SK-N-SH treated with all-trans-retinoic acid at 6 μM for 48 hours (cell line): ENCODE measurements around the gene CDC16.

ENCODE experiments used
- CREB5 ChIP-seq: fragments of 250-450 bp; sonication (Bioruptor Pico); IDR thresholded peaks from 2 replicates; pipeline ENCODE4 v1.5.1; 2020; ENCODE audit warnings: low read depth, mild to moderate bottlenecking, moderate library complexity
- CSRNP3 ChIP-seq: fragments of 250-450 bp; sonication (Bioruptor Pico); IDR thresholded peaks from 2 replicates; pipeline ENCODE4 v1.5.1; 2021; ENCODE audit warnings: mild to moderate bottlenecking, moderate library complexity
- GLIS3 ChIP-seq: fragments of 250-450 bp; sonication (Bioruptor Pico); IDR thresholded peaks from 2 replicates; pipeline ENCODE4 v1.5.0; 2020; ENCODE audit warnings: mild to moderate bottlenecking, moderate library complexity
- OSR1 ChIP-seq: fragments of 250-450 bp; sonication (Bioruptor Pico); IDR thresholded peaks from 2 replicates; pipeline ENCODE4 v1.8.0; 2022; ENCODE audit warnings: moderate library complexity, mild to moderate bottlenecking, inconsistent platforms
- PATZ1 ChIP-seq: fragments of 250-450 bp; sonication (Bioruptor Pico); IDR thresholded peaks from 2 replicates; pipeline ENCODE4 v1.8.0; 2020; ENCODE audit warnings: mild to moderate bottlenecking, moderate library complexity, borderline replicate concordance
- POU6F1 ChIP-seq: fragments of 250-450 bp; sonication (Bioruptor Pico); IDR thresholded peaks from 2 replicates; pipeline ENCODE4 v1.8.0; 2021; ENCODE audit warnings: low read depth, mild to moderate bottlenecking, moderate library complexity, borderline replicate concordance
- PPARA ChIP-seq: fragments of 250-450 bp; sonication (Bioruptor Pico); IDR thresholded peaks from 2 replicates; pipeline ENCODE4 v1.5.0; 2020; ENCODE audit warnings: mild to moderate bottlenecking, borderline replicate concordance
- RARB ChIP-seq: fragments of 250-450 bp; sonication (Bioruptor Pico); IDR thresholded peaks from 2 replicates; pipeline ENCODE4 v1.8.0; 2021; ENCODE audit warnings: mild to moderate bottlenecking, moderate library complexity
- SNAI2 ChIP-seq: fragments of 250-450 bp; sonication (Bioruptor Pico); IDR thresholded peaks from 2 replicates; pipeline ENCODE4 v1.5.0; 2020; ENCODE audit warnings: mild to moderate bottlenecking, moderate library complexity
- TSHZ2 ChIP-seq: fragments of 250-450 bp; sonication (Bioruptor Pico); IDR thresholded peaks from 2 replicates; pipeline ENCODE4 v1.5.0; 2020; ENCODE audit warnings: mild to moderate bottlenecking, moderate library complexity
- ZFP3 ChIP-seq: fragments of 250-450 bp; sonication (Bioruptor Pico); IDR thresholded peaks from 2 replicates; pipeline ENCODE4 v1.5.0; 2020; ENCODE audit warnings: mild to moderate bottlenecking, moderate library complexity
- ZFP30 ChIP-seq: fragments of 450-650 bp; formaldehyde crosslinking; IDR thresholded peaks from 2 replicates; pipeline ENCODE4 v1.5.0; 2022; ENCODE audit warnings: mild to moderate bottlenecking, moderate library complexity
- ZNF70 ChIP-seq: fragments of 450-650 bp; formaldehyde crosslinking; IDR thresholded peaks from 2 replicates; pipeline ENCODE4 v1.5.0; 2020; ENCODE audit warnings: mild to moderate bottlenecking, moderate library complexity
- ZNF8 ChIP-seq: fragments of 450-650 bp; formaldehyde crosslinking; IDR thresholded peaks from 2 replicates; pipeline ENCODE4 v1.5.0; 2020; ENCODE audit warnings: mild to moderate bottlenecking, moderate library complexity

- TF ChIP-seq GLIS3 (no peak), ZFP3 (CRISPR knock-in tag) (no peak), CREB5 (CRISPR knock-in tag) (no peak), PPARA (CRISPR knock-in tag) (no peak), ZFP30 (no peak), RARB (CRISPR knock-in tag) (no peak), PATZ1 (CRISPR knock-in tag) (no peak), ZNF70 (CRISPR knock-in tag) (no peak), CSRNP3 (CRISPR knock-in tag) (no peak), OSR1 (CRISPR knock-in tag) (no peak), POU6F1 (CRISPR knock-in tag) (no peak), TSHZ2 (CRISPR knock-in tag) (no peak), SNAI2 (CRISPR knock-in tag) (no peak), ZNF8 (no peak)
These were observed 31.2 kb upstream of the CDC16 start for GRCh38 chr13:114203536-114203935.
